Activated CD4-positive, alpha-beta T cell treated with anti-CD3 and anti-CD28 coated beads, Interleukin-2, amount 50 U/mL, for 24 hours (primary cell): ENCODE measurements around the gene CMC4.

Experiments
- DNase-seq, 2 donors: peaks; one replicate each; pipeline ENCODE4 v3.0.0-alpha.2; 2020; ENCODE audit warnings: low read depth in 1 of 2, low spot score in 1 of 2

Gene CMC4

GRCh38 chrX:155070975-155071693, at the start of gene CMC4, which contains the start of the genes BRCC3 and MTCP1:
TSS of gene CMC4 (minus strand) at chrX:155071136. CDS start at chrX:155064023, 7,113 bp downstream.
TSS of gene BRCC3 (plus strand) at chrX:155071508. CDS start at chrX:155071528, 20 bp downstream.
TSS of gene MTCP1 (minus strand) at chrX:155071136. CDS start at chrX:155066010, 5,126 bp downstream.
- peak; percentile 51 to 66 for DNase-seq

- no peak for DNase-seq
These were observed 44.4 kb upstream of the CMC4 start for GRCh38 chrX:155115174-155115819.

- DNase-seq: no peak
These were observed 42.2 kb upstream of the CMC4 start for GRCh38 chrX:155113097-155113496.

GRCh38 chrX:155112171-155112570, 41.2 kb upstream of the CMC4 start:
- DNase-seq: no peak

GRCh38 chrX:155108427-155108826, 37.5 kb upstream of the CMC4 start:
- no peak for DNase-seq

- no peak for DNase-seq
These were observed 35.0 kb upstream of the CMC4 start for GRCh38 chrX:155105919-155106318.

GRCh38 chrX:155094468-155095061, 23.6 kb upstream of the CMC4 start:
- no peak for DNase-seq

- no peak for DNase-seq
These were observed 16.2 kb upstream of the CMC4 start for GRCh38 chrX:155086961-155087735.

GRCh38 chrX:155086202-155086840, 15.4 kb upstream of the CMC4 start:
- peak; percentile 4 to 24 for DNase-seq

GRCh38 chrX:155071694-155072280, 851 bp upstream of the CMC4 start:
- DNase-seq: no peak

- no peak for DNase-seq
These were observed 317 bp downstream of the CMC4 start for GRCh38 chrX:155070663-155070974.

GRCh38 chrX:155070038-155070437, 898 bp downstream of the CMC4 start:
- no peak for DNase-seq

GRCh38 chrX:155069414-155069813, 1.5 kb downstream of the CMC4 start:
- DNase-seq: no peak

- no peak for DNase-seq
These were observed 2.8 kb downstream of the CMC4 start for GRCh38 chrX:155068165-155068564.

GRCh38 chrX:155065035-155065734, 5.8 kb downstream of the CMC4 start:
- DNase-seq: no peak

- DNase-seq: no peak
These were observed 9.2 kb downstream of the CMC4 start for GRCh38 chrX:155061760-155062159.

- peak in 1 of 2 donors; percentile 21 for DNase-seq
These were observed 13.8 kb downstream of the CMC4 start for GRCh38 chrX:155056877-155057792.

GRCh38 chrX:155056471-155056870, 14.5 kb downstream of the CMC4 start:
- DNase-seq: no peak

- no peak for DNase-seq
These were observed 15.4 kb downstream of the CMC4 start for GRCh38 chrX:155055494-155055893.
